Measurements from ENCODE around the gene MVK. TPM values are rescaled to one million over a fixed set of nuclear protein-coding genes. Genes with fewer than 3 reads are reported as not detected.

Gene MVK
- total and polyA plus RNA-seq, 2 of the 4 experiments (the other 2 are of a cell fraction): 6.6 to 11.5 TPM

- Histone ChIP-seq H4K91ac (ENCODE audit: insufficient read depth, low read depth, low read length) (no peak overlapping the region), H3K27me3 (ENCODE audit: control insufficient read depth, insufficient read depth, low read length) (peaks cover 59% of the 10 kb centered on the region), H3K4me3 (ENCODE audit: insufficient read depth, low read depth, low read length) (no peak overlapping the region), H2AK5ac (ENCODE audit: low read depth, low read length) (no peak overlapping the region), H3K4ac (ENCODE audit: low read depth, low read length) (no peak overlapping the region), H3K56ac (ENCODE audit: extremely low read depth, insufficient read depth, low read length) (no peak overlapping the region), H2AFZ (replicated peaks; ENCODE audit: low read length, poor library complexity) (no peak overlapping the region), H2BK120ac (ENCODE audit: low read depth, low read length) (no peak overlapping the region), H3K14ac (replicated peaks; ENCODE audit: low read depth, low read length) (no peak overlapping the region), H3K36me3 (ENCODE audit: control insufficient read depth, insufficient read depth, low read length) (no peaks in the 10 kb centered on the region), H4K8ac (ENCODE audit: low read depth in 2 of 2, low read length in 2 of 2) (no peak overlapping the region), H2AK9ac (replicated peaks; ENCODE audit: low read depth, low read length, poor library complexity) (no peak overlapping the region), H3K9ac (ENCODE audit: low read depth, low read length) (no peak overlapping the region), H3K9me1 (ENCODE audit: insufficient read depth, low read length) (no peaks in the 10 kb centered on the region), H2BK5ac (ENCODE audit: low read depth, low read length, poor library complexity, severe bottlenecking) (no peak overlapping the region), H3K4me2 (ENCODE audit: low read depth, low read length) (no peak overlapping the region), H2BK15ac (ENCODE audit: low read depth, low read length) (no peak overlapping the region), H4K5ac (ENCODE audit: low read depth, low read length) (no peak overlapping the region), H3K4me1 (ENCODE audit: control insufficient read depth, insufficient read depth, low read length) (no peaks in the 10 kb centered on the region), H3K18ac (ENCODE audit: low read depth, low read length) (no peak overlapping the region), H3K27ac (ENCODE audit: insufficient read depth, low read length) (no peak overlapping the region), H3K23ac (ENCODE audit: low read depth, low read length) (no peak overlapping the region), H2BK20ac (ENCODE audit: low read depth, low read length) (no peak overlapping the region), H3K79me1 (ENCODE audit: low read depth in 1 of 2, low read length in 2 of 2) (no peaks in the 10 kb centered on the region), H3K9me3 (ENCODE audit: control insufficient read depth, insufficient read depth, low read length) (no peaks in the 10 kb centered on the region; the same call in 1 of the 2 replicates), H4K20me1 (ENCODE audit: insufficient read depth, low read length) (no peaks in the 10 kb centered on the region)
- no peak for DNase-seq
- TF ChIP-seq NFE2L2 (IDR thresholded peaks at IDR 0.05; ENCODE audit: low read depth, low read length): no peak
- TF ChIP-seq FOS (IDR thresholded peaks at IDR 0.05; ENCODE audit: low read depth, low read length): no peak
- TF ChIP-seq RAD21 (IDR thresholded peaks at IDR 0.05; ENCODE audit: low read length): no peak
- no peak for TF ChIP-seq USF2 (IDR thresholded peaks at IDR 0.05; ENCODE audit: low read depth, low read length)
- no peak for TF ChIP-seq MAFK (IDR thresholded peaks at IDR 0.05; ENCODE audit: low read depth, low read length)
- TF ChIP-seq MXI1 (IDR thresholded peaks at IDR 0.05; ENCODE audit: borderline replicate concordance, low read depth, low read length): no peak
- TF ChIP-seq ELK1 (IDR thresholded peaks at IDR 0.05; ENCODE audit: borderline replicate concordance, low read depth, low read length): no peak
- no peak for TF ChIP-seq SMC3 (IDR thresholded peaks at IDR 0.05; ENCODE audit: low read depth, low read length)
- no peak for TF ChIP-seq BHLHE40 (IDR thresholded peaks at IDR 0.05; ENCODE audit: low read depth, low read length)
- in situ Hi-C loops (cut with MboI; ENCODE audit: low sequenced_read_pairs) (no loop called here), intact Hi-C loops (cut with micrococcal nuclease) (no loop called here), dilution Hi-C loops (cut with HindIII; ENCODE audit: low sequenced_read_pairs, unreplicated experiment) (no loop called here)
- 89% methylated on average over 3 of the region's 4 CpGs; no CpG with 5 or more reads in 1 of the 2 experiments for WGBS, 2 experiments (ENCODE audit: extremely low coverage in 2 of 2, insufficient read length in 1 of 2)
- ChIA-PET CTCF (no interaction called here), POLR2A (ENCODE audit: unreplicated experiment) (no interaction called here)
- no TSS peak for BruUV-seq (replicated peaks)
- ATAC-seq (ENCODE audit: low read depth): no peak
Observed at GRCh38 chr12:109607618-109608017, 34.0 kb downstream of the MVK start.
